ENCODE measurements around the gene ATG4C.
A peak's percentile ranks its signal among the peaks of the same experiment; 100 is the strongest.

The ATG4C gene

DNA sequence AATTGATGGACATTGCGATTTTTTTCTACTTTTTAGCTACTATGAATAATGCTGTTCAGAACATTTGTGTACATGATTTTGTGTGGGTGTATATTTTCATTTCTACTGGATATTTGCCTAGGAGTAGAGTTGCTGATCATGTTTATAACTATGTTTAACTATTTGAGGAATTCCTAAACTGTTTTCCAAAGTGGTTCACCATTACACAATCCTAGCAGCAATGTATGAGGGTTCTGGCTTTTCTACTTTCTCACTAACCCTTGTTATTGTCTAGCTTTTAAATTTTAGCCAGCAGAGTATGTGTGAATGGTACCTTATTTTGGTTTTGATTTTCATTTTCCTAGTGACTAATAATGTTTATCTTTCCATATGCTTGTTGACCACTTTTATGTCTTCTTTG lies 86.2 kb downstream of the ATG4C start:
- no peak overlapping the region for H3K4me3 ChIP-seq (ENCODE audit: low read length)
- peak; percentile 48 for DNase-seq (ENCODE audit: low read depth)
- TF ChIP-seq, protein P1, sequence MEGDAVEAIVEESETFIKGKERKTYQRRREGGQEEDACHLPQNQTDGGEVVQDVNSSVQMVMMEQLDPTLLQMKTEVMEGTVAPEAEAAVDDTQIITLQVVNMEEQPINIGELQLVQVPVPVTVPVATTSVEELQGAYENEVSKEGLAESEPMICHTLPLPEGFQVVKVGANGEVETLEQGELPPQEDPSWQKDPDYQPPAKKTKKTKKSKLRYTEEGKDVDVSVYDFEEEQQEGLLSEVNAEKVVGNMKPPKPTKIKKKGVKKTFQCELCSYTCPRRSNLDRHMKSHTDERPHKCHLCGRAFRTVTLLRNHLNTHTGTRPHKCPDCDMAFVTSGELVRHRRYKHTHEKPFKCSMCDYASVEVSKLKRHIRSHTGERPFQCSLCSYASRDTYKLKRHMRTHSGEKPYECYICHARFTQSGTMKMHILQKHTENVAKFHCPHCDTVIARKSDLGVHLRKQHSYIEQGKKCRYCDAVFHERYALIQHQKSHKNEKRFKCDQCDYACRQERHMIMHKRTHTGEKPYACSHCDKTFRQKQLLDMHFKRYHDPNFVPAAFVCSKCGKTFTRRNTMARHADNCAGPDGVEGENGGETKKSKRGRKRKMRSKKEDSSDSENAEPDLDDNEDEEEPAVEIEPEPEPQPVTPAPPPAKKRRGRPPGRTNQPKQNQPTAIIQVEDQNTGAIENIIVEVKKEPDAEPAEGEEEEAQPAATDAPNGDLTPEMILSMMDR (conservative IDR thresholded peaks at IDR 0.05; ENCODE audit: low read length) = no peak

DNA sequence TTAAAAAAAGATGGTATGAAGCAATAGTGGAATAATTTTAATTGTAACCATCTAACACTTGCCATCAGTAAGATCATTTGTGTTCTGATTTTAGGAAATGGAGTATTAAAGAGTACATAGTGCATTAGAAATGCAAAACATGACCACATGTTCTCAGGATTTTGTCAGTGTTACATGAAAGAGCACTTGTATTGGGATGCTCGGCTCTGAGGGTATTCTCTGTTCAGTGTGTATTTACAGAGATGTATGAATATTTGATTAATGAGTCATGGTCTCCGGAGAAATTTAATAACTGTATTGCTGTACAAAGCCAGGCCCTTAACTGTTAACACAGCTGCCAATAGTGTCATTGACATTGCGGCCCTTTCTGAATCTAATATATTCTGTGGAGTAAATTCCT lies 91.7 kb downstream of the ATG4C start:
- peak; percentile 4 for DNase-seq (ENCODE audit: low read depth)
- H3K4me3 ChIP-seq (ENCODE audit: low read length) = no peak overlapping the region
- TF ChIP-seq, protein P1 (conservative IDR thresholded peaks at IDR 0.05; ENCODE audit: low read length) = no peak

DNA sequence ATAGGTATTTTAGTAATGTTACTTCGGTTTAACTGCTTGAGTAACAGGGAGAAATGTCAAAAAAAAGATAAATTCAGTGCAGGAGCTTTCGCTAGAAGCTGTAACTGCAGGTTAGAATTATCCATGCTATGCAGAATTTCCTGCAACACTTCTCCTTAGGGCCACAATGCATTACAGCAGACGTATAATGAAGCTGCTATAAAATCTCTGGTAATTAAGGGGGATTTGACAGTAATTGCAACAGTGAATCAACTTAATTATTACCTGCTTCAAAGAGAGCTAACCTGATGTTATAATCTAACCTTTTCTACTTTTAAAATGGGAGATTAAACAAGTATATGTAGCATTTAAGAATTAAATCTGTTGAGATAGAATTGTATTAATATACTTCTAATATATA lies 92.6 kb downstream of the ATG4C start:
- DNase-seq (ENCODE audit: low read depth) = no peak
- TF ChIP-seq, protein P1 (conservative IDR thresholded peaks at IDR 0.05; ENCODE audit: low read length) = no peak
- H3K4me3 ChIP-seq (ENCODE audit: low read length) = no peak overlapping the region

DNA sequence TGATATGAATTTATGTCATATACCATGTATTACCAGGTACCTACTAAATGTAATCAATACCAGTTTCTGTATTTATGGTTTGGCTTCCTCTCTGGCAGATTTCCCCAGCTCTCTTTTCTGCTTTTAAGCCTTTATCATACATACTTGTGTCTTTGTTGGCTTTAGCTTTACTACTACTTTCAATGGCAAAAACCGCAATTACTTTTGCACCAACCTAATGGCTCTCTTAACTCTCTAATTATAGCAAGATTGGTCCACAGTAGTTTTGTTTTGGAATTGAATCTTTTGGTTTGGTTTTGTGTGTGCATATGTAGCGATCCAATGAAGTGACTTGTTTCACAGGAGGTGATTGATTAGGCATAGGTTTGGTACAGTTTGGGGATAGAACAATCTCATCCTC lies 93.6 kb downstream of the ATG4C start:
- DNase-seq (ENCODE audit: low read depth) = no peak
- no peak overlapping the region for H3K4me3 ChIP-seq (ENCODE audit: low read length)
- TF ChIP-seq, protein P1 (conservative IDR thresholded peaks at IDR 0.05; ENCODE audit: low read length) = no peak

DNA sequence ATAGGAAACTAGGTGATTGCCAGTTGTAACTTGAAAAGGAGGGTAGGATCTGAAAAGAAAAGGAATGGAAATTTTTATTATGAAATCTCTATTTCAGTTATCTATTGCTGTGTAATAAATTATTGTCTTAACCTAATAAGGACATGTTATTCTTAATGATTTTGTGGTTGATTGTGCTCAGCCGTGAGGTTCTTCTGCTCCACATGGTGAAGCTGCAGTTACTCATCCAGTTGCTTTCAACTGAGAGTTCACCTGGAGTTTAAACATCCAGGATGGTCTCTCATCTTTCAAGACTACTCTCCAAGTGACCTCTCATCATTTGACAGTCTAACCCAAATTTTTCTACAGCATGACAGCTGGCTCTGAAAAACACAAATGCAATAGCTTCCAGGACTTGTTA lies 96.0 kb downstream of the ATG4C start:
- TF ChIP-seq, protein P1 (conservative IDR thresholded peaks at IDR 0.05; ENCODE audit: low read length) = no peak
- DNase-seq (ENCODE audit: low read depth) = no peak
- H3K4me3 ChIP-seq (ENCODE audit: low read length) = no peak overlapping the region

DNA sequence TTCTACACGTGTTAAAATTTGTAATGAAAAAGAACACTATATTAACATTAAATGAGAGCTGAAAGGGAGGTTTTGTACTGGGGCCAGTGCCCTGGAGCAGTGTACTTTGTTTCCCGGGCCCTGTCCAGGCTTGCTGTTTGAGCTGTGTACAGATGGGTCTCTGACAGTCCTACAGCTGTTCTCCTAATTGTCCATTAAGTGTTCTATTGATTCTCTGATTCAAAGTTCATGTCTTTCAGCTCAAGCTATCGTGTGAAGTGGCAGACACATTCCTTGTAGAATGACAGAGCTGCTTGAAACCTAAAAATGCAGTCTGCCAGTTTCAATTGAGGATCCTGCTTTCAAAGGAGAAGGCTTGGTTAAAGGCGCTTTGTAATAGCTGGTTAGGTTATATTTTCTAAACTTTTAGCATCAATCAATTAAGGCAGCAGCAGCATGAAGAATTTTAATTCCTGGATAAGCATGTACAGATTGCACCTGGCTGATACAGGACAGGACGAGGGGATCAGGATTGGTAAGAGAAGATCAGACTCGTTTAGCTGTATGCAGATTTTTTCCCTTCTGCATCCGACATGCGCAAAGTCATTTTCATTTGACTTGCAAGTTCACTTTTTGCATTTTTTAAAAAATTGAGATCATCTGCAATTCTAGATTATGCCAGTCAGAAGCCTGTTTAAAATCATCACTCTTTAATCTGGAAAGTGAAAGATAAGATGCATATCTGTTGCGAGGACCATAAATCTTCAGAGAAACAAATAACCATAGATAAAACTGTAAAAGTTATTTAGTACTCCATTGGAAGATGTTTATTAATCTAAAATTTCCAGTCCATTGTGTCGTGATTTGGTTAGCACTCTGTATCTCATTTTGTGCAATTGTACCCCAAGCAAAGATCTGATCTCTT lies 98.5 kb downstream of the ATG4C start:
- TF ChIP-seq, protein P1 (conservative IDR thresholded peaks at IDR 0.05; ENCODE audit: low read length) = no peak
- H3K4me3 ChIP-seq (ENCODE audit: low read length) = no peak overlapping the region
- no peak for DNase-seq (ENCODE audit: low read depth)

DNA sequence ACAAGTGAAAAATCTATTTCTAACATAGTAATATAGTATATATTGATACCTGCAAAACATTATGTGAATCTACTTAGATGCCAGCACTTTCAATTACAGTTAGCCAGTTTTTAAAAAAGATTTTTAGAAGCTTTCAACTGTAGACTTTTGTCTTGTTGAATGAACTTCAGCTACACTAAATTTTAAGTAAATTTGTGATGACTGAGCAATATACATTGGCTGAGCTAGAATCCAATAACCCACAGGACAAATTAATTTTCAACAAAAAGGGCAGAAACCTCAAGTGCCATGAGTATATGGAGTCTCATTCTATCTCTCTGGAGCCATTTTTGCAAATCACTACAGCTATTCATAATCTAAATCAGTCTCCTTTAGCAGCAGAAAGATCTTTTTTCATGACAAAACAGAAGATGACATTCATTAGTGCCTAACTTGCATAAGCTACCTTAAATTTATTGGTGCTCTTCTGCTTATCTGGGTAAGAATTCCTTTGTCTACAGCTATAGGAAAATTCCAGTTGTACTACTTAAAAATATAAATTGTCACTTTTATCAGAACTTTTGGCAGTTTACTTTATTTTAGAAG lies 100.3 kb downstream of the ATG4C start:
- TF ChIP-seq, protein P1 (conservative IDR thresholded peaks at IDR 0.05; ENCODE audit: low read length) = no peak
- no peak overlapping the region for H3K4me3 ChIP-seq (ENCODE audit: low read length)
- no peak for DNase-seq (ENCODE audit: low read depth)
